22Rv1 (cell line): ENCODE results near the gene LHFPL6.

Experiments used
- H3K27ac ChIP-seq: fragments of 450-650 bp; 2 replicates; pipeline ENCODE4 v1.5.1; 2017
- ZFX ChIP-seq: fragments of 450-650 bp; IDR thresholded peaks from 2 replicates; pipeline ENCODE4 v1.6.1; 2017; ENCODE audit warnings: antibody characterized with exemption, borderline replicate concordance
- TF ChIP-seq, protein P1 (sequence below): fragments of 450-650 bp; IDR thresholded peaks from 2 replicates; pipeline ENCODE4 v1.5.1; 2017; ENCODE audit warnings: mild to moderate bottlenecking

The LHFPL6 gene

DNA sequence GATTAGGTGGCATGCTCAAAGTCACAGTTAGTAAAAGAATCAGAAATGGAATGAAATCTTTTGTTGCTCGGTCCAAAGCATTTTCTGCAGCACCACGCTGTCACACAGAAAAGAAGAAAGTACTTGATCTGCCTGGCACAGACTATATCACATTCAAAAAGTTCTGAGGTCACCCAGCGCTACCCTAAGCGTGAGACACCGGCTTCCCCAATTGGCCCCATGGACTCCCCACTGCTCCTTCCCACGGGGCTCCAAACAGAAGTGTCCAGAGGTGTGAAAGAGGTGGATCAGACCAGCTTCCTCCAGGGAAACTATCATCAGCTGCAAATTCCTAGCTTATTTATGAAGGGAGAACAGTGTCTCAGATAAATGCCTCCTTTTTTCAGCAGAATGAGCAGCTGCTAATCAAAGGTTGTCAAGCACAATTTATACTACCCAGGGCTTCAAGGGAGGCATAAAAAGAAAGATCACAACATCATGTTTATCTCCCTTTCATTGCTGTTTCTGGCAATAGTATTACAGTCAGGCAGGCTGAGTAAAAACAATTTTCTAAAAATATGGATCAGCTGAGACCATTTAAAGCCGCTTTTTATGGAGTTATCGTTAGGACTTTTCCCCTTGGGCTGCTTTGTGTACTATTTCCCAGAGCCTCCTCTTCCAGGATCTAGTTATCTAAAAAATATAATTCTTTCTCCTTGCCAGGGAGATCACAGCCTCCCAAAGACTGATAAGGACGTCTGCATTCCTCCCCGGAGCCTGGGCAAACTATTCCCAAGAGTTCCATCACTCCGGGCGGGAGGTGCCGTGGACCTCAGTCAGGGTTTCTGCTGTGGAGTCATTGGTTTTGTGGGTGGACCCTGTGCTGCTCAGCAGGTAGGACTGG, 208.0 kb downstream of the LHFPL6 start:
- TF ChIP-seq ZFX = no peak
- TF ChIP-seq, protein P1, sequence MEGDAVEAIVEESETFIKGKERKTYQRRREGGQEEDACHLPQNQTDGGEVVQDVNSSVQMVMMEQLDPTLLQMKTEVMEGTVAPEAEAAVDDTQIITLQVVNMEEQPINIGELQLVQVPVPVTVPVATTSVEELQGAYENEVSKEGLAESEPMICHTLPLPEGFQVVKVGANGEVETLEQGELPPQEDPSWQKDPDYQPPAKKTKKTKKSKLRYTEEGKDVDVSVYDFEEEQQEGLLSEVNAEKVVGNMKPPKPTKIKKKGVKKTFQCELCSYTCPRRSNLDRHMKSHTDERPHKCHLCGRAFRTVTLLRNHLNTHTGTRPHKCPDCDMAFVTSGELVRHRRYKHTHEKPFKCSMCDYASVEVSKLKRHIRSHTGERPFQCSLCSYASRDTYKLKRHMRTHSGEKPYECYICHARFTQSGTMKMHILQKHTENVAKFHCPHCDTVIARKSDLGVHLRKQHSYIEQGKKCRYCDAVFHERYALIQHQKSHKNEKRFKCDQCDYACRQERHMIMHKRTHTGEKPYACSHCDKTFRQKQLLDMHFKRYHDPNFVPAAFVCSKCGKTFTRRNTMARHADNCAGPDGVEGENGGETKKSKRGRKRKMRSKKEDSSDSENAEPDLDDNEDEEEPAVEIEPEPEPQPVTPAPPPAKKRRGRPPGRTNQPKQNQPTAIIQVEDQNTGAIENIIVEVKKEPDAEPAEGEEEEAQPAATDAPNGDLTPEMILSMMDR = no peak
- H3K27ac ChIP-seq = no peak overlapping the region

DNA sequence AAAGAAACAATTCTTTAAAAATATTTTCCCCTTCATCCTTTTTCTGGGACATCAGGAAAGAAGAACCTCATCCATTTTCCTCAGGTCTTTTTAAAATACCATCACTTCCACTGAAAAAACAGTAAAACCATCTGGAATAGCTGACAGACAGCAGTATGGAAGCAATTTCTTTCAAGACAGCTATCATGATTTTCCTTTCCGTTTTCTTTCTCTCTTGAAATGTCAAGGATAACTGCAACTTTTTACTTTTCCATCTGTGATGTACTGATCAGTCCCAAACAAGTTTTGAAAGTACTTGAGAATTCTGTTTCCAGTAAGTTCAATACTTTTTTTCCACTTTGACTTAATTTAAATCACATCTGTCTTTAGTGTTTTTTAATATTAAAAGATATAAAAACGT, 211.2 kb downstream of the LHFPL6 start:
- H3K27ac ChIP-seq = no peak overlapping the region
- no peak for TF ChIP-seq ZFX
- TF ChIP-seq, protein P1 = no peak

DNA sequence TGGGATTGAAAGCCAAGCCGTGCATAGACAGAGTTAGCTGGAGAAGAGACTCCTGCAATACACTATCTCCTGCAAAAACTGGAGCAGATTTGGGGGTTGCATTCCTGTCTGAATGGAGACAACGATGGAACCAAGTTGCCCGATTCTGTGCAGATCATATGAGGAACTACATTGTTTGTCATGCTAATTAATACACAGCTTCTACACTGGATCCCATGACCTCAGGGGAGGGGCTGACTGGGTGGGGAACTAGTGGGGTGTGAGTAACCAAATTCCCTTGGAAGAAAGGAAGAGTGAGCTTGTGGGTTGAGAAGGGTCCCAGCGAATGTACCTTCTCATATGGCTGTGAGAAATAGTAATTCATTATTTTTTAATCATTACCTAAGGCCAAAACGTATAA, 214.0 kb downstream of the LHFPL6 start:
- no peak overlapping the region for H3K27ac ChIP-seq
- TF ChIP-seq, protein P1 = no peak
- TF ChIP-seq ZFX = no peak

DNA sequence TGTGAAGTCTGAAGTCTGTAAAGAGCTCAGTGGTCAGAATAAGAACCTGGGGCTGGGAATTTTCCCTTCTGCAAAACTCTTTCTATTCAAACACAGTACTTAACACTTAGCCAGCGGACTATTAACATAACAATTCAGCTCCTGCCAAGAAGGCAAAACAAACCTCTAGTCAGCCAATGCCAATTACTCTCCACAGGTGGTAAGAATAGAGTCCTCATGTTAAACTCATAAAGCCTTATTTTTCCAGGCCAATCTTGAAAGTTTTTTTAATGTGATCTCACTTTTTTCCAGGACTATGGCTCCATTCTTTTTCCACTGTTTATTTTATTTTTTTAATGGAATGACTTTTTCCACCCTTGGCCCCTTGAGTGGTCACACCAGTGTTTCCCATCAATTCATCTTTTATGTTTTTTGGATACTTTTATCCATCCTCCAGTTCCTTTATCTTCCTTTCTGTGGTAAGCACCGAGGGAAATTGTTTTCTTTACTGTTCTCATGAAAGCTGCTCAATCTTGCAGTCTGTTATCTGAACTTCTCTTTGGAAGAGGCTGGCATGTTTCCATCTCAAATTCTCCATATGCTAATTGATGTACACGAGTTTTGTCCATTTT, 217.3 kb downstream of the LHFPL6 start:
- no peak for TF ChIP-seq ZFX
- TF ChIP-seq, protein P1 = no peak
- H3K27ac ChIP-seq = no peak overlapping the region

DNA sequence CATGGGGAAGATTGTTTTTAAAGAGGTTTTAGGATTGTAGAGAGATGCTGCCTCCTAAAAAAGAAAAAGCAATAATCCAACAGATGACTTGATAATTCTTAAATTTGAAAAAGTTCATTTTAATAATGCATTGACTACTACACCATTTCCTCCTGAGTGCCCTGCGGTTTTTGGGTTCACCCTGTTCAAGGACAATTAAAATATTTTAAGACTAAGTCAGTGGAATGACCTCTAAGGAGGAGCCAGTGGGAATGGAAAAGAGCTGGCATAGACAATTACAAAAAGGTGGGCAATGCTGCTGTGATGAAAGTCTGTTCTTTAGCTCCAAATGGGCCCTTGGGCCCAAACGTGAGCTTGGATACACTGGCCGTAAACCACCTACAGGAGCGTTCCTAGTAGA, 217.8 kb downstream of the LHFPL6 start:
- TF ChIP-seq ZFX = no peak
- TF ChIP-seq, protein P1 = no peak
- no peak overlapping the region for H3K27ac ChIP-seq

DNA sequence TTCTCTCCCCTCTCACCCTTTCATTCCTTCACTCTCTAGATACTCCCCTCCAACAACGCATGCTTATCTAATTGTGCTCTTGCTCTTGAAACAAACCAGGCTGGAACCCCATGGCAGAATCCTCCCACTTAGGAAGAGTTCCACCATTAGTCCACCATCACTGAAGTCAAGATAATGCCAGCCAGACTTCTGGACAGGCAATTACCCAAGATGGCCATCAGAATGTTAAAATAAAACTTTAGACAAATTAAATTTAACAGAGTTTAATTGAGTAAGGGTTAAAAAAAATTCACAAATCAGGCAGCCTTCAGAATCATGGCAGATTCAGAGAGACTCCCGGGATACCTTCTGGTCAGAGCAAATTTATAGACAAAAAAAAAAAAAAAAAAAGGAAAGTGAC, 221.5 kb downstream of the LHFPL6 start:
- TF ChIP-seq, protein P1 = no peak
- TF ChIP-seq ZFX = no peak
- no peak overlapping the region for H3K27ac ChIP-seq
